ENCODE measurements around the gene OSBPL1A.

- TF ChIP-seq POLR2A (IDR thresholded peaks at IDR 0.05): no peak
- TF ChIP-seq CTCF (IDR thresholded peaks at IDR 0.05): no peak
- no peak for TF ChIP-seq EP300 (IDR thresholded peaks at IDR 0.05; ENCODE audit: low read depth)
Measured at GRCh38 chr18:24127735-24128134, 269.9 kb downstream of the OSBPL1A start.

Data from transverse colon (tissue), 3 donors.